ENCODE data around the gene UPK3B.

DNA sequence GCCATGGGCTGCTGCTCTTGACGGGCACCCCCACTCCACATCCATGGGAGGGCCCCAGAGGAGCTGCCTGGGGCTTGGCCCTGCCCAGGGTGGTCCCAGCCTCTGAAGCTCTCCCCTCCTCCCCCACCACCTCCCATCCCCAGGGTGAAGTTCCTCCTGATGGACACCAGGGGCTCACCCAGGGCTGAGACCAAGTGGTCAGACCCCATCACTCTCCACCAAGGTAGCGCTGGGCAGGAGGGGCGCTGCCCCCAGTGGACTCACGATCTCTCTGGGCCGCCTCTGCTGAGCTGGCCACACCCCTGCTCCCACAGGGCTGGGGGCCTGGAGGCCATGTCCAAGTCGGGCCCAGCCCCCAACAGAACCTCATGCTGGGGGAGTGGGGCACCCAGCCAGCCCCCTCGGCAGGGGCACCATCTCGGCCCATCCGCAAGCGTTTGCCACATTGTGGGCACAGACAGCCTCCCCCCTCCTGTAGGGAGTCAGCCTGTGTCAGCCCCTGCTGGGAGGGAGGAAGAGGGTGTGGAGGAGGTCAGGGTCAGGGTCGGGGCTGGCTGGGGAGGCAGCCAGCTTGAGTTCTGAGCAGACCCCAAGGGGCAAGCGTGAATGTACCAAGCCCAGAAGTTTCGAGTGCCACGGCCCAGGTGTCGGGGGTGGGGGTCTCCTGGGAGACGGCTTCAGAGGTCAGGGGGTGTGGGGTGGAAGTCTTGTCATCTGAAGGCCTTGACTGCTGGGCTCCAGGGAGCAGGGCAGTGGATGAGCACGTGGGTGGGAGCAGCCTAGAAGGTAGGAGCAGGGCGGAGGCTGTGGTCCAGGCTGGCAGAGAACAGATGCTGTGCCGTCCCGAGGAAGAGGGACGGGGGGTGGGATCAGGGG is 2.8 kb downstream of the UPK3B start:
- TF ChIP-seq, protein P1, sequence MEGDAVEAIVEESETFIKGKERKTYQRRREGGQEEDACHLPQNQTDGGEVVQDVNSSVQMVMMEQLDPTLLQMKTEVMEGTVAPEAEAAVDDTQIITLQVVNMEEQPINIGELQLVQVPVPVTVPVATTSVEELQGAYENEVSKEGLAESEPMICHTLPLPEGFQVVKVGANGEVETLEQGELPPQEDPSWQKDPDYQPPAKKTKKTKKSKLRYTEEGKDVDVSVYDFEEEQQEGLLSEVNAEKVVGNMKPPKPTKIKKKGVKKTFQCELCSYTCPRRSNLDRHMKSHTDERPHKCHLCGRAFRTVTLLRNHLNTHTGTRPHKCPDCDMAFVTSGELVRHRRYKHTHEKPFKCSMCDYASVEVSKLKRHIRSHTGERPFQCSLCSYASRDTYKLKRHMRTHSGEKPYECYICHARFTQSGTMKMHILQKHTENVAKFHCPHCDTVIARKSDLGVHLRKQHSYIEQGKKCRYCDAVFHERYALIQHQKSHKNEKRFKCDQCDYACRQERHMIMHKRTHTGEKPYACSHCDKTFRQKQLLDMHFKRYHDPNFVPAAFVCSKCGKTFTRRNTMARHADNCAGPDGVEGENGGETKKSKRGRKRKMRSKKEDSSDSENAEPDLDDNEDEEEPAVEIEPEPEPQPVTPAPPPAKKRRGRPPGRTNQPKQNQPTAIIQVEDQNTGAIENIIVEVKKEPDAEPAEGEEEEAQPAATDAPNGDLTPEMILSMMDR (IDR thresholded peaks at IDR 0.05): no peak
- TF ChIP-seq POLR2A (IDR thresholded peaks at IDR 0.05) (no peak), POLR2AphosphoS5 (IDR thresholded peaks at IDR 0.05; ENCODE audit: insufficient read depth in 1 of 2, low read depth in 1 of 2) (no peak)

Data from vagina (tissue), 2 donors.